GM12892 (cell line): ENCODE results near the gene NR3C2.

Source experiments
- POLR2A ChIP-seq: IDR thresholded peaks from 2 replicates; pipeline ENCODE4 v1.6.1; 2011; ENCODE audit warnings: low read depth, low read length, control low read depth
- POLR2AphosphoS5 ChIP-seq: IDR thresholded peaks from 2 replicates; pipeline ENCODE4 v1.6.1; 2011; ENCODE audit warnings: low read depth, low read length, control low read depth
- TAF1 ChIP-seq: IDR thresholded peaks from 2 replicates; pipeline ENCODE4 v1.6.1; 2011; ENCODE audit warnings: low read depth, mild to moderate bottlenecking, control low read depth, low read length, borderline replicate concordance

DNA sequence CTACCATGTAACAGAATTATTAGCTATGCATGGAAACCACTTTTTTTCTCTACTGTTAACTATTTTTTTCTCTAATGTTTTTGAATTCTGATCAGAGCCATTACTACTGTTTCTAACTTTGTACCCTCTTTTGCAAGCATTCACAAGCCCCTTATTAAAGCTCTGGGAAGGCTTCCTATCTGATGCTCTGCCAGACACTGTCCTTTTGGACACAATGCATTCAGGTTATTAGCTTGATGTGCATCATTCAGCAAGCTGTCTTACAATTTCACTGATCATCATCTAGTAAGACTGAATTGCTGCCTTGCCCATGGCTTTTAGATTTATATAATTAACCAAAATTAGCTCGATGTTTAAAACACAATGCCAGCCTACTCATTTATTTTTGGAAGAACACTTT lies 155.1 kb downstream of the NR3C2 start:
- TF ChIP-seq POLR2AphosphoS5 (no peak), TAF1 (no peak), POLR2A (no peak)
